Measurements from ENCODE around the gene FSD1.

Gene FSD1

DNA sequence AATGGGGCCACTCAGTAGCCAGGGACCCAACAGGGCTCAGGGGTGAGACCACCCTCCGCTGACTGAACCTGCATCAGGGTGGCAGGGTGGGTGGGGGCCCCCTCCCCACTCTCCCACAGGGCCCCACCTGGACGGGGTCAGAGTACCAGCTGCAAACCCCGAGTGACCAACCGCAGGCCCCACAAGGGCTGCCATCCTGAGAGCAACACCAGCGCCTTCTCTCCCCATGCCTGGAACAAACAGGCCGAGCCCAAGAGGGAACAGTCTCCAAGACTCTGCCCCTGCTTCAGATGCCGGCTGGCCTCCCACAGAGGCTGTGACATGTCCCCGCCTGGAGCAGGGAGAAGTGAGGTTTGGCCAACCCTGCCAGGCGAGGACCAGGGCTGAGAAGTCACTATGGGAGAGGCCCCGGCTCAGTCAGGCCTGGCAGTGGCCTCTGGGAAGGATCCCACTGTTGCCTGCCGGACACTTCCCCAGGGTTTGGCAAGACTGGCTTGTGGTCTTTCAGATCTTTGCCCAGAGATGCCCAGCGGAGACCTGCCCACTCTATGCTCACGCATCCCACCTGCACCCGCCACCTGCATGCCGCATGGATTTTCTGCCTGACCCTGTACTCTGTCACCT is 66.1 kb downstream of the FSD1 start:
- H3K27me3 ChIP-seq (ENCODE audit: control insufficient read depth, insufficient read depth, low read length), result no peaks in the 10 kb centered on the region
- WGBS (ENCODE audit: insufficient coverage, insufficient read length), result no CpG with 5 or more reads among the region's 15 CpGs
- no peak overlapping the region for H3K4me3 ChIP-seq (ENCODE audit: low read length)
- H3K36me3 ChIP-seq (ENCODE audit: control insufficient read depth, insufficient read depth, low read length), result peaks cover 5% of the 10 kb centered on the region; the same call in 1 of the 2 replicates
- H3K4me1 ChIP-seq (ENCODE audit: control insufficient read depth, insufficient read depth, low read length), result peaks cover 22% of the 10 kb centered on the region
- no peak overlapping the region for H3K27ac ChIP-seq (ENCODE audit: low read length)
- no peak for DNase-seq (ENCODE audit: low read depth, low spot score)
- H3K9me3 ChIP-seq (ENCODE audit: control insufficient read depth, insufficient read depth, low read length), result no peaks in the 10 kb centered on the region

DNA sequence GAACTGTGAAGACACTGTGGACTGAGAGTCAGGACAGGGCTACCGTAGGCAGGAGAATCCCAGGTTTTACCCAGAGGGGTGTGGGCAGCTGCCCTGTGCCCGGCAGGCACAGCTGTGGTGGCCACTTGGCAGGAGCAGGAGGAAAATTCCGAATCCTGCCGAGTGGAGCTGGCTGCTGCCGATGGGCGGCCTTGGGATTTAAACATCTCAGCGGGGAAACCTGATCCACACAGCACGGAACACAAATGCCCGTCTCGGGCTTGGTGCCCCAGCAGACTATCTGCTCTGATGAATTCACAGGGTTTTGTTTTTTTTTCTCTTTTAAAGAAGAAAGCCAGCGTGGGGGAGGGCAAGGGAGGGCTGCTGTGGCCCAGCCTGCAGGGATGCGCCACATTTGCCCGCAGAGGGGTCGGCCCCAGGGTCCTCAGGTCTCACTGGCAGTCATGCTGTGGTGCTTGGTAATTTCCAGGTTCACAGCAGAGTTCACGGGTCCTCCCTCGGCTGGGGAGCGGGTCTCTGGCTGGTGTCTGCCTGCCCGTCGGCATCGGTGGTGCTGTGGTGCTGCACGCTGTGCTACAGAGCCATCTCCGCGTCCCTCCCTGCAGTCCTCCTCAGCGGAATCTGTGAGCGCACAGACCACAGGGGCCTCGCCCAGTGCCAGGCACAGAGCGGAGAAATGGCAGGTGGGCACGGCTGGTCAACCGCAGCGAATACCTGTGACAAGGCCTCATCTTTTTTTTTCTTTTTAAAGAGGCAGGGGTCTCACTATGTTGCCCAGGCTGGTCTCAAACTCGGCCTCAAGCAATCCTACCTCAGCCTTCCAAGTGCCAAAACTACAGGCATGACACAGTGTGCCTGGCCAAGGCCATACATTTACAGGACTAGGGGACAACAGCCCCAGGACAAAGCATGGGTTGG is 67.1 kb downstream of the FSD1 start:
- Histone ChIP-seq H3K27me3 (ENCODE audit: control insufficient read depth, insufficient read depth, low read length) (no peaks in the 10 kb centered on the region), H3K36me3 (ENCODE audit: control insufficient read depth, insufficient read depth, low read length) (peaks cover 2% of the 10 kb centered on the region; the same call in 1 of the 2 replicates), H3K4me1 (ENCODE audit: control insufficient read depth, insufficient read depth, low read length) (peaks cover 28% of the 10 kb centered on the region), H3K9me3 (ENCODE audit: control insufficient read depth, insufficient read depth, low read length) (no peaks in the 10 kb centered on the region), H3K4me3 (ENCODE audit: low read length) (no peak overlapping the region), H3K27ac (ENCODE audit: low read length) (no peak overlapping the region)
- no peak for DNase-seq (ENCODE audit: low read depth, low spot score)
- WGBS (ENCODE audit: insufficient coverage, insufficient read length), result no CpG with 5 or more reads among the region's 31 CpGs

DNA sequence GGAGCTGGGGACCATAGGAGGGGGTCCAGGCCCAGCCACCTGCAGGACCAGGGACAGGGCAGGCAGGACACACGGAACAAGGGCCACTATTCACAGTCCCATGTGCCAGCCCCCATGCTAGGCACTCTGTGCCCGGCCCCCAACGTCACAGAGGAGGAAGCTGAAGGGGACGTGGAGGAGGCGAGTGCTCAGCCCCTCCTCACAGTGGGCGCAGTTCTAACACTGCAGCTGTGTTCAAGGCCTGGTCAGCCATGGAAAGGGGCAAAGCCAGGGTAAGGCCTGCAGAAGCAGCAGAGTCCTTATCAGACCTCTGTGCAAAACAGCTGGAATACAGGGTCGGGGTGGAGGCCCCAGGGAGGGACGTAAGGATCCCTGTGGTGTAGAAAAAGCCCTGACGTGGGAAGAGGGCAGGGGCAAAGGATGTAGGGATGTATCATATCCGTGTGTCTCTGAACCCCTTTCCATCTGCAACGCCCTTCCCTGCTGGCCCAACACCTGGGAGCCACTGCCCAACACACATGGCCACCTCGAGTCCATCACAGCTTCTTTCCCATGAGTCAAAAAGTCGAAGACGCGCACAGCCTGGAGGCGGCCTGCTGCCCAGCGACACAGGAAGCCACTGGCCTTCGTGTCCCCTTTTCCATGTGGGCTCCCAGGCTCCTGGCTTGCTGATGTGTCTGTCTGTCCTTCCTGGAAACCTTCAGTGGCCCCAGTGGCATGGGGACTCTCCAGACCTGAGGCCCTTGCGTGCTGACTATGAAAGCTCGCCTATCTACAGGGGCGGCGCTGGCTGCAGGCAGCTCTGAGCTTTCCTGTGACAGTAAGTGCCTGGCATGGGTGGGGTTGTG is 68.0 kb downstream of the FSD1 start:
- no CpG with 5 or more reads among the region's 22 CpGs for WGBS (ENCODE audit: insufficient coverage, insufficient read length)
- Histone ChIP-seq H3K36me3 (ENCODE audit: control insufficient read depth, insufficient read depth, low read length) (0 out of 2 replicates have a peak, but pooled peaks cover 2% of the 10 kb centered on the region), H3K27me3 (ENCODE audit: control insufficient read depth, insufficient read depth, low read length) (no peaks in the 10 kb centered on the region), H3K4me1 (ENCODE audit: control insufficient read depth, insufficient read depth, low read length) (peaks cover 29% of the 10 kb centered on the region), H3K9me3 (ENCODE audit: control insufficient read depth, insufficient read depth, low read length) (no peaks in the 10 kb centered on the region), H3K27ac (ENCODE audit: low read length) (no peak overlapping the region), H3K4me3 (ENCODE audit: low read length) (no peak overlapping the region)
- no peak for DNase-seq (ENCODE audit: low read depth, low spot score)

DNA sequence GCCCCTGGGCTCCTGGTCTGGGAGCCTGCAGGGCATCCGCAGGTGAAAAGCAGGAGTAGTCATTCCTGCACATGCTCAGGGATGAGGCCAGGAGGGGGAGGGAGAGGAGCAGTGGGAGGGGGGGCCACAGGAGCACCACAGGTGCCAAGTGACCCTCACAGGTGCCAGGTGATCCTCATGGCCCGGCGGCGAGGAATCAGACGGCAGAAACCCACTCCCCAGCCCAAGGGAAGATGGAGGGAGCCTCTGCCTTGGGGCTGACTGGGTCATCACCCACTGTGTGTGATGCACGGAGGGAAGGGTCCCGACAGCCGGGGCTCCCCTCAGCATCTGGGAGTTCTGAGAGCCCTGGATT is 68.6 kb downstream of the FSD1 start:
- WGBS (ENCODE audit: insufficient coverage, insufficient read length), result no CpG with 5 or more reads among the region's 8 CpGs
- Histone ChIP-seq H3K27me3 (ENCODE audit: control insufficient read depth, insufficient read depth, low read length) (no peaks in the 10 kb centered on the region), H3K4me1 (ENCODE audit: control insufficient read depth, insufficient read depth, low read length) (peaks cover 29% of the 10 kb centered on the region), H3K27ac (ENCODE audit: low read length) (no peak overlapping the region), H3K36me3 (ENCODE audit: control insufficient read depth, insufficient read depth, low read length) (0 out of 2 replicates have a peak, but pooled peaks cover 2% of the 10 kb centered on the region), H3K4me3 (ENCODE audit: low read length) (no peak overlapping the region), H3K9me3 (ENCODE audit: control insufficient read depth, insufficient read depth, low read length) (no peaks in the 10 kb centered on the region)
- DNase-seq (ENCODE audit: low read depth, low spot score), result no peak
